HG02840 (cell line): ENCODE results near the gene CCDC12.
"Not testable (repeated sequence)": the region's sequence is repeated elsewhere in the genome, so short reads cannot be mapped to it uniquely, and the experiment has no call there.

ENCODE experiments used
- ATAC-seq: cut with Tn5 transposase; IDR thresholded peaks from one replicate; pipeline ENCODE4 v1.9.1; 2021; ENCODE audit warnings: mild to moderate bottlenecking, moderate library complexity, moderate number of reproducible peaks; ENCODE audit not compliant: unreplicated experiment, low FRiP score

The CCDC12 gene

DNA sequence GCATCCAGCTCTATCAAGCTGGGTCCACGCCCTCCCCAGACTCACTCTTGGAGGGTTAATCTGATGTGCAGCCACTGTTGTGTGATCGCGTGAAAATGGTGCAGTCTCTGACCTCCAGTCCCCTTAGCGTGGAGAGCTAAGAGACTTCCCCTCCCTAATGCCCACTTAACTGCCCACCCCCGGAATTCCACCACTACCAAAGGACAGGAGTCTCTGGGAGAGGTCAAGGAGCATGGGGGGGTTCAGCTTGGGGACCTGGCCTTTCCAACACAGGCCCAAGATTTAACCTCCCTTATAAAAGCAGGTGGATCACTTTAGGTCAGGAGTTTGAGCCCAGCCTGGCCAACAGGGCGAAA, 48.8 kb downstream of the CCDC12 start:
- no peak for ATAC-seq

DNA sequence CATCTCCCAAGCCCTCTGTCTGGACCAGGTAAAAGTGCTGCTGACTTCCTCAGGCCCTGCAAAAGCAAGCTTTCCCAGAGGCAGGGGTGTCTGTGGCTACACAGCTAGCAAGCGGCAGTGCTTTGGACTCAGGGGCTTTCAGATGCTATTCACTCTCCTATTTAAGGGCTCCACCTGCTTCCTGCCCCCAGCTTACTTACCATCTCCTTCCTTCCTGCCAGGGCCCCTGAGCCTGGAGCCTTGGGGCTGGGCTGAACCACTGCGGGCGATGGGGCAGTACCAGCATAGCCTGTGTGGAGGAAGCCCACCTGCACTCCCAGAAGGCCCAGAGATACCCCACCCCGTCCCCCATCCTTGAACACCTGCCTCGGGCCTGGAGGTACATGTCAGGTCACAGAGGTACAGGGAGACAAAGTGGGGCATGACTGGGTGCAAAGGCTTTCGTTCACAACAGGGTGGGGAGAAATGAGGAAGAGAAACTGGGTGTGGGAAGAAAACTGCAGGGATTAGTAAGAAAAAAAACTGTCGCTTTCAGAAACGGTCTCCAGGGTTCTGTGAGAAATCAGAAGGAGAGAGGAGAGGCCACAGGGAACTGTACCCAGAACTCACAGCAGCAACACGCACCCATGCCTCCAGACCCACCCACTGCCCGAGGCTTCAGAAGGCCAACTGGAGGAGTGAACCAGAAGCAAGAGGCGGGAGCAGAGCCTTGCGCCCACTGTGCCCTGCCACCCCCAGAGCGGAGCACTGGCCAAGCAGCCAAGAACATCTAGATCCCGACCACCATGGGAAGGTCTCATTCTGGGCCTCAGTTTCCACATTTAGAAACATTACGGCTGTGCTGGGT, 49.5 kb downstream of the CCDC12 start:
- ATAC-seq: no peak

DNA sequence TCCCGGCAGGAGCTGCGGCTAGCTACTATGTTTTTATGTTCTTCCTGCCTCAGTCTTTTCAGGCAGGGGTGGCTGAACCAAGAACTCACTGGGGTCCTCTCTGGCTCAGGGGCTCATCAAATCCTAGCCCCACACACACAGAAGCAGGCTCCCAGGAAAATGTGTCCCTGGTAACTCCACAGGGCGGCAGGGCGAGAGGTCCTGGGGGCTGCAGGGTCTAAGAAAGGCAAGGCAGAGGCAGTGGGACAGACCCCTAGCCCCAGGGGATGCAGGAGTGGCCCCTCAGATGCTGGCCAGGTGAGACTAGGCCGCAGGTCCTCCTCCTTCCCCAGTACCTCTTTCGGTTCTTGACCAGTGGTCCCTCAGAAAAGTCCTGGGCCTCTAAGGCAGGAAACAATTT, 50.1 kb downstream of the CCDC12 start:
- no peak for ATAC-seq

DNA sequence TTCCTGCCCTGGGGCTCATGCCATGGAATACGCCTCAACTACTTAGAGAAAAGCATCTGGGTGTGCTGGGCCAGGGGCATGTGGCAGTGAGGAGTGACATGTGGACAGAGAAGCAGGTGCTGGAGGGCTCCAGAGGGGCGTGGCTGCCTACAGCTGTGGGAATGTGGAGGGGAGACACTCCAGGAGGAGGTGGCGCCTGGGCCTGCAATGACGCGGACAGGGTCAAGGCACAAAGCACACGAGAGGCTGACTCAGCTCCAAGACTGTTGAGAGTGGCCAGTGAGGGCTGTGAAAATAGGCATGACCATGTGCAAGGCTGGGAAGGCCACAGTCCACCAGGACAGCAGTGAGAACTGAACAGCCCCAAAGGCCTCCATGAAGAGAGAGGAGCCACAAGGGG, 50.5 kb downstream of the CCDC12 start:
- ATAC-seq: no peak

DNA sequence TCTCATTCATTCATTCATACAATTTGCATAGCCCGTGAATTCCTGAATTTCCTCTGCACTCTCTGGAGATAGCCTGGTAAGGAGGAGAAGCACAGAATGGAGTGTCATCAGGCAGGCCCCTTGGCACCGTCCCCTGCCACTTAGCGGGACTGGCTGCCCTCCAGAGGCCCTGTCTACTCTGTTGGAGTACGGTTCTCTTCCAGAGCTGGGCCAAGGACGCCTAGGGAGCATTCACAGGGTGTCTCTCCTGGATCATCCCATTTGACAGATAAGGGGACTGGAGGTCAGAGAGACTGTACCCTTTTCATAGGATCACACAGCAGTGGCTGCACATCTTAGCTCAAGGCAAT, 51.0 kb downstream of the CCDC12 start:
- ATAC-seq: no peak

DNA sequence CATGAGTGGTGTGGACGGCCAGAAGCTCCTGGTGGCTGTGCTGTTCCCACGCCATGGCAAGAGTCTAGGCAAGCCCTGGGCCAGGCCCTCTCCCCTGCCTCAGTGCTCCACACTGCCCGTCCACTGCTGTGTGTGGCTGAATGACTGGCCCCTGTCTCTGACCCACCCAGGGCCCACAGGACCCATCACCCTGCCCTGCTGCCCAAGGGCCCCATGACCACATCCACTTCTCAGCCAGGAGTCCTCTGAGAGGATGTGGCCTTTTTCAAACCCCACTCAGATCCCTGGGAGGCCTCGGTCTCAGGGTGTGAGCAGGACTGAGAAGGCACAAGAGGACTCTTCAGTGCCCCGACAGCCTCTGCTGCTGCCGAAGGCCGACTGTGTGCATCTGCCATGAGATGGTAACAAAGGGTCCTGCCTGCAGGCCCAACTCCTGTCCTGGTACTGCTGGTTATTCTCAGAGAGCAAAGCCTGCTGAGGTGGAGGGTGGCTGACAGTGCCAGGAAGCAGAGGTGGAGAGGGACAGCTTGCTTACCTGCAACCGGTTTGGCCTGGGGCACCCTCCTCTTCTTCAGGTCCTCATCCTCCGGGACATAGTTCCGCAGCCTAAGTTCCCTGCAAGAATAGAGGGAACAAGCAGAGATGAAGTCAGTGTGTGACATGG, 51.5 kb downstream of the CCDC12 start:
- ATAC-seq: no peak

DNA sequence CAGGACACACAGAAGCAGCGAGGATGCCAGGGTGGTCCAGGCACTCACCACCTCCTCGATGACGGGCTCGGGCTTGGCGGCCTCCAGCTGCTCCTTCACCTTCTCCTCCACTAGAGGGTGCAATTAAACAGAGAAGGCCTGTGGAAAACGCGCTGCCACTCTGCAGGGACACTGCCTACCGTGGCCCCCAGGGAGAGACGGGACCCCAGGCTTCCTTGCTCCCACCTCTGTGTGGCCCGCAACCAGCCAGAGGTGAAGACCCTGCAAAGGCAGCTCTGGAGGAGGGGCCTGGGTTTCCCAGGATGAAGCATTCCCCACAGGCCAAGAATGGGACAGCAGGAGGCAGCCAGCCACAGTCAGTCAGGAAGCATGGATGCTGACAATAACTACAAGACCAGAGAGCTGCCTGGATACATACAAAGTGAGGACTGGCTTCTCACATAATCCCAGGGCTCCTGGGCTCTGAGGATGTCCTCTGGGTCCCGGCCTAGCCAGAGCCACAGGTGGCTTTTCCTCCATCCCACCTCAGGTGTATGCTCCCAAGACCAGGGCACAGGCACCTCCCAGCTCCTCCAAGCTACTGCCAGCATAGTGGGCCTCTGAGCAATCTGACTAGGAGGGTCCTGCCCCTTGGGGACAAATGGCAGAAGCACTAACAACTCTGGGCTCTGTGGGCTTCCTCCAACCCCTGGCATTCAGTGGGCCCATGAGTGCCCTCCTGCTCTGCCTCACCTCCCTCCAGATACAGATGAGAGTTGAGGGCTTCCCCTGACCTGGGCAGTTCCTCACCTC, 52.8 kb downstream of the CCDC12 start:
- no peak for ATAC-seq

DNA sequence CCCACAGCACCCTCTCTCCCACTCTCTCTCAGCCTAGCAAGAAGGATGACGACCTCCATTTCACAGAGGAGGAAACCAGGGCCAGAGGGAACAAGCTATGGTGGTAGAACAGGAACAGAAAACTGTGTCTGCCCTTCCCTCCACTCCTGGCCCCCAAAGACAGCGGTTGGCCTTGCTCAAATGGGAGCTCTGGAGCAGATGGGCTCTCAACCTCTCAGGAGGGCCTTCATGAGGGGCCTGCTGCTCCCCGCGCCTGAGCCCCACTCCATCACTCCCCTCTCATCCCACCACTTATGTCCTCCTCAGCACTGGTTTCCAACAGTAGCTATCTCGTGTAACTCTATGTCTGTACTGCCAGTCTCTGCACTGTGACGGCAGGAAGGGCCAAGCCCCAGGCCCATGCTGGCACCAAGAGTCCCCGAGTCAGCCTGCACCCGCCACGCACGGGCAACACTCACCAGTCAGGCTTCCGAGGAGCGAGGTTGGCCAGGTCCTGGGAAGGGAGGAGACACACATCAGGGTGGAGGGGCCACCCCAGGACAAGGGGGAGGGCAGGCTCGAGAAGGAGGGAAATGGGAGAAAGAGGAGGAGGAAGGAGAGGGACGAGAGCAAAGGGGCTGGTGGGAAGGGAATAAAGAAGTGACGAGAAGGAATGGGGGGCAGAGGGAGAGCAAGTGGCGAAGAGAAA, 53.5 kb downstream of the CCDC12 start:
- no peak for ATAC-seq

DNA sequence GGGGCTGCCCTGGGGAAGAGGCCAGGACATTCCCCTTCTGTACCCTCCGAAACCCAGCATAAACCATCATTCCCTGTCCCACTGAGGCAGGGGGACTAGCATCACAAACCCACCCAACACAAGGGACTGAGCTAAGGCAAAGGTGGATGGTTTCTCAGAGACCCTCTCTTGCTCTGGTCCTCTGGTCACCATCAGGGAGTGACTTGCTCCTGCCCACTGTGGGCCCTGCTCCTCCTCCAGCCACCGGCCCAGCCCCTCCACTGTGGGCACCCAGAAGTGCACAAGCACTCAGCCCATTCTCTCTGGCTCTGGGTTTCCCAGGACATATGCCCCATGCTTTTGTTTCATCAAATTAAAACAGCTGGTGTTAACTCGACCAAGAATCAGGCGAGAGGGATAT, 54.1 kb downstream of the CCDC12 start:
- no peak for ATAC-seq

DNA sequence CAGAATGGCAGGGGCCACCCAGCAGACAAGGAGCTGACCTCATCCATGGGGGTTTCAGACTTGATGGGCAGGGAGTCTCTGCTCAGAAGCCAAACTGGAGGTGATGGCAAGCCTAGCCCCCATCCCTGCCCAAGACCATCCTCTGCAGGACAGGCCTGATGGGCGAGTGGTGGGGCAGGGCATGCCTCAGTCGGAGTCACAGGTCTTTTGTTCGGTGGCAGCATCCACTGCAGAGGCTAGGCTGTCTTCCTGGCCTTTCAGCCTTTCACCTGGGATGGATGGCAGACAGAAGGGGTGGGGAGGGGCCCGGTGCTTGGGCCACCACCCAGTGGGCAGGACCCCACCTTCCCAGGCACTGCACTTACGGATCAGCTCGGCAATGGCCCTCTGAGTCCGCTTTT, 54.7 kb downstream of the CCDC12 start:
- ATAC-seq: no peak

DNA sequence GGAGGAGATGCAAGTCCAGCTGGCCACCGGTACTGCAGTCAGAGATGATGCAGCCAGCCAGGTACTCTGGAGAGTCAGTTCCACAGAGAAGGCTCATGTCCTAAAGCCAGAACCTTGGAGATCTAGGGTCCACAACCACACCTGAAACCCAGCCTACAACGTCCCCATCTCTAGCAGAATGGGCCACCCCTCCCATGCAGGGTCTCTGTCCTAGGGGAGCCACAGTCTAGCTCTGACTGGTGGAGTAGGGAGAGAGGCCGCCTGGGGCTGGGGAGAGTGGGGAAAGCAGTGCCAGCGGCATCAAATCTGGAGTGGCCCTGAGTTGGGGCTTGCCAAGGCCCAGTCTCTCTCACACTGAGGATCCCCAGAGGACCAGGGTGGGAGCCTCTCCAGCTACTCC, 55.5 kb downstream of the CCDC12 start:
- no peak for ATAC-seq

DNA sequence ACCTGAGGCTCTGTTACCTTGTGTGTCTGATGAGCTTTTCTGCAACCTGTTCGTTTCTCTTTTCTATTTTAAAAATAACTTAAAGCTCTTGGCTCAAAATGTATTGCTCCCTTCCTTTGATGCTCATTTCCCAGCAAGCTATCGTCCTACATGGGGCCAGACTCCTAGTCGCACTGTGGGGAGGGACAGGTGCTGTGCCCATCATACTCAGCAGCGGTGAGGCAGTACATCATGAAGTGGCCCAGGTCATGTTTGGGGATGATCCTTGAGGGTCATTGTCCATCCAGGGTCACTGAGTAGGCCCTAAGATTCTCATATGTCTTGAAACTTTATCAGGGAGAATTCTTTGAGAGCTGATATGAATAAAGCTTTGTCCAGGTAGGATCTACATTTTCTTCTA, 57.9 kb downstream of the CCDC12 start:
- ATAC-seq: no peak

DNA sequence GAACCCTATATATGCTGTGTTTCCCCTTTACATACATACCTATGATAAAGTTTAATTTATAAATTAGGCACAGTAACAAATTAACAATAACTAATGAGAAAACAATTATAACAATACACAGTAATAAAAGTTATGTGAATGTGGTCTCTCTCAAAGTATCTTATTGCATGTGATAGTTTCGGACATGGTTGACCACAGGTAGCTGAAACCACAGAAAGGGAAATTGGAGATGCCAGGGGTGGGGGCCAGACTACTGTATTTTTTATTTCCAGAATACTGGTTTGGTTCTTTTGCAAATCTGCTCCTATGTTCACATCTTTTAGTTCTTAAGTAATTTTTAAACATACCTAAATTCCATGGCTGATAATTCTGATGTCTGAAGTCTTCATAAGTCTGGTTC, 58.3 kb downstream of the CCDC12 start:
- no peak for ATAC-seq

DNA sequence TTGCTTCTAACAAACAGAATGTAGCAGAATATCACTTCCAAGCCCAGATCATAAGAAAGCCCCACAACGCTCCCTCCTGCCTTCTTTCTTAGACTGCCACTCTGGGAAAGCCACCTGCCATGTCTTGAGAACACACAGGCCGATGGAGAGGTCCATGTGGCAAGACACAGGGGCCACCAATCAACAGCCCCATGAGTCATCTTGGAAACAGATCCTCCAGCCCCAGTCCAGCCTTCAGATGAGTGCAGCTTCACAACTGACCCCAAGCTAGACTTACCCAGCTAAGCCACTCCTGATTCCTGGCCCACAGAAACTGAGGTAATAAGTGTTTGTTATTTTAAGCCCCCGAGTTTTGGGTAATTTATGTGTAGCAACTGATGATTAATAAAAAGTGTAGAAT, 59.3 kb downstream of the CCDC12 start:
- ATAC-seq: no peak

DNA sequence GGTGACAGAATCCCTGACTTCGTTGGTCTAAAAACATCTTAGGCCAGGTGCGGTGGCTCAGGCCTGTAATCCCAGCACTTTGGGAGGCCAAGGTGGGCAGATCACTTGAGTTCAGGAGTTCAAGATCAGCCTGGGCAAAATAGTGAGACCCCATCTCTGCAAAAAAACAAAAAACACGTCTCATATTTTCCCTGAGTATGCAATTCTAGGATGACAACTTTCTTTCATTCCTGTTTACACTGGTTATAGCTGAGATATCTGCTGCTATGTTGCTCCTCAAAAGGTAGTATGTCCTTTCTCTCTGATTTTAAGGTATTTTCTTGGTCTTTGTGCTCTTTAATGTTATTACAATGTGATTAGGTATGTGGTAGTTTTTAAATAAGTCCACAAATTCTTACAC, 59.7 kb downstream of the CCDC12 start:
- ATAC-seq: no peak

DNA sequence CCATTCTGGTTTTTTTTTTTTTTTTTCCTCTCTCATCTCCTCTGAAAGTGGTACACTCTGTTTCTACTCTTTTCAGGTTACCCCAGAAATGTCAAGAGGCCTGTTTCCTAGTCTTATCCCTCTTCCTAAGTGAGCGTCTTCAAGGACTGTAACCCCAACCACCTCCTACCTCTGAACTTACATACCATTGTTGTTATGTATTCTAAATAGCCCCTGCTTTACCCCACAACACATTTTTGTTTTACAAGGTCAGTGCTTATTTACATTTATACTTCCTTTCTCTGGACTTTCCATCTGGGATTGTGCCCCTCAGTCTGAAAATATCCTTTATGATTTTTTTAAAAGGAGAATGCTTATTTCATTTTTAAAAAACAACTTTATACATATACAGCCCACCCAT, 60.3 kb downstream of the CCDC12 start:
- ATAC-seq: no peak

DNA sequence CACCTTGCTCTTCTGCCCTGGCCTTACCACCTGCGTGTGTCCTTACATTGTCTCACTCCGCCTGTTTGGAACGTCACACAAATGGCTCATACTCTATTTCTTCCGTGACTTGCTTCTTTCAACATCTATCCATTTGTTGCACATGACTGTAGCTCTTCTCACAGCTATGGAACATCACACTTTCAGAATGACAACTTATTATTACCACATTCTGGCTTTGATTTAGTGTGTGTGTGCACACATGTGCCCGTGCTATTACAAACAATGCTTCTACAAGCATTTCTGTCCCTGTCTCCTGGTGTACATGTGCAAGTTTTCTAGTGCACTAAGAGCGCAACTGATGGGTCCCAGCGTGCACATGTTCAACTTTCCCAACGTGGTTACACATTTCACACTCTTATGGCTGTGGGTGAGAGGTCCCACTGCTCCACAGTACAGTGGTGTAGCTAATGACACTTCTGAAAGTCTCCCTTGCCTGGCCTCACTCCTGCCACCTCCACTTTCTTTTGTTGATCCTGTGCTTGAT, 61.2 kb downstream of the CCDC12 start:
- ATAC-seq: no peak

DNA sequence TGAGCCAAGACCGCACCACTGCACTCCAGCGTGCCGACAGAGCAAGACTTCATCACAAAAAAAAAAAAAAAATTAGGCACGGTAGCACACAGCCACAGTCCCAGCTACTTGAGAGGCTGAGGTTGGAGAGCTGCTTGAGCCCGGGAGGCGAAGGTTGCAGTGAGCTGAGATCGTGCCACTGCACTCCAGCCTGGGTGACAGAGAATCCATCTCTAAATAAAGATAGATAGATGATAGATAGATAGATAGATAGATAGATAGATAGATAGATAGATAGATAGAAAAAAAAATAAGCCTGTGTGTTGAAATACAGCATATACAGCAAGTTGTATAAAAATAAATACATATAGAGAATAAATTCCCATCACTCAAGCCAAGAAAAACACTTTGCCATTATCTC, 61.7 kb downstream of the CCDC12 start:
- ATAC-seq: no peak

DNA sequence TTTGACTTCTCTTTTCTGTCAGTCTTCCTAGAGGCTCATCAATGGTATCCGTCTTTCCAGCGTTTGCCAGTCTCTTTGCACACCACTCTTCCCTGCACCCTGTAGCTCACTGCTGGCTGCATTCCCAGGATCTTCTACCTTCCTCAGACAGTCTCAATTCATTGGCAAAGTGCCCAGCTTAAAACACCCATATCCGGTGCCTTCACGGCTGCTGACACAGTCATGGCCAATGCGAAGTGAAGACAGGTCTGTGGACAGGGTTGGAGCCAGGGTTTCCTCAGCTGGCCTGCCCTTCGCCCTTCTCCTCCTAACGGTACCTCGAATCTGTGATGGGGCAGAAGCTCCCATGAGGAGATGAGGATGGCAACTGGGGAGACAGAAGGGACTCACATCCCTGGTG, 62.9 kb downstream of the CCDC12 start:
- ATAC-seq: no peak

DNA sequence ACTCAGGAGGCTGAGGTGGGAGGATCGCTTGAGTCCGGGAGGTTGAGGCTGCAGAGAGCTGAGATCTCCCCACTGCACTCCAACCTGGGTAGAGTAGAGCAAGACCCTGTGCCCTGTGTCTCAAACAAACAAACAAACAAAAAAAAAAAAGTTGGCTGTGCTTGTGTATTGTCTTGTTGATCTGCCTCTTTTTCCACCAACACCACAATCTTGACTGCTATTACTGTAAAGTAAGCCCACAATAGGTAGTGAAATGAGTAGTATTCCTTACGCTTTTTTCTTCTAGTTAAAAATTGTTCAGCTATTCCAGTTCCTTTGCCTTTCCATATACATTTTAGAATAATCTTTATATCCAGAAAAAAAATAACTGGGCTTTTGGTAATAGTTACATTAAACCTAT, 63.6 kb downstream of the CCDC12 start:
- no peak for ATAC-seq

DNA sequence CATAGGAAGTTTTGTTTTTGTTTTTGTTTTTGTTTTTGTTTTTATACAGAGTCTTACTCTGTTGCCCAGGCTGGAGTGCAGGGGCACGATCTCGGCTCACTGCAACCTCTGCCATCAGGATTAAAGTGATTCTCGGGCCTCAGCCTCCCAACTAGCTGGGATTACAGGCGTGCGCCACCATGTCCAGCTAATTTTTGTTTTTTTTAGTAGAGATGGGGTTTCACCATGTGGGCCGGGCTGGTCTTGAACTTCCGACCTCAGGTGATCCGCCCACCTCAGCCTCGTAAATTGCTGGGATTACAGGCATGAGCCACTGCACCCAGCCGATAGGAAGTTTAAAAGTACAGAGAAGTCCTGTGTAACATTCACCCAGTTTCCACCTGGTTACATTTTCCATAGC, 65.6 kb downstream of the CCDC12 start:
- not testable (repeated sequence) for ATAC-seq
